Measurements from ENCODE around the gene CPSF4L. TPM values are rescaled to one million over a fixed set of nuclear protein-coding genes. Genes with fewer than 3 reads are reported as not detected.

CPSF4L gene
- polyA plus RNA-seq, 1 experiment: not detected

DNA sequence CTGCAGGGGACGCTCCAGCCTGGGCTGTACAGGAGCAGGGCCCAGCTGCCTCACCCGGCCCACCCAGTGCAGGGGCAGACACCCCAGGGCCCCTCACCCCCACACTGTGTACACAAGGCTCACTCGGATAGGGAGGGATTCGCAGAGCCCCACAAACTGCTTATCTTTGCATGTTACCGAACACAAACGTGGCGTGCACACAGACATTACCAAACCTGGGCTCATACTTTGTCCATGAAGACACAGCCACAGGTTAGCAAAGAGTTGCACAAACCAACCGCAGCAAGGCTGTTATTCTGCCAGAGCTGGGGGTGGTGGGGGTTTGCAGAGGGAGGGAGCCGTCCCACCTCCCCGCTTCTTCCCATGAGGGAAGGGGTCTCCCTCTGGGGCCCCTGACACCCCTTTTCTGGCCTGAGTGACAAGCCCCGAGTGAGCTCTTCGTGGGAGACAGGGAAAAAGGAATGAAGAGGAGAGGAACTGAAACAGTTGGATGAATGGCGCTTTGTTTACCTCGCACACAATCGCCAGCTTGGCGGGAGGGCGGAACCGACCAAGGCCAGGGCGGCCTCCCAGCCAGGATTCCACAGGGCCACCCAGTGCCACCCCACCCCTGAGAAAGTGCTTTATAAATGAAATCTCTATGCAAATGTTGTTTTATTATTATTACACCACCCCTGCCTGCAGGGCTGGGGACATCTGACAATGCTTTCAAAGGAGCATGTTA is 434 bp upstream of the CPSF4L start:
- Histone ChIP-seq H3K4me3 (ENCODE audit: low read depth, low read length) (no peak overlapping the region), H3K9me3 (ENCODE audit: control insufficient read depth, insufficient read depth, low read length) (no peaks in the 10 kb centered on the region), H3K27ac (ENCODE audit: low read depth, low read length) (no peak overlapping the region), H3K27me3 (ENCODE audit: control insufficient read depth, insufficient read depth, low read length) (no peaks in the 10 kb centered on the region)
- TF ChIP-seq, protein P1, sequence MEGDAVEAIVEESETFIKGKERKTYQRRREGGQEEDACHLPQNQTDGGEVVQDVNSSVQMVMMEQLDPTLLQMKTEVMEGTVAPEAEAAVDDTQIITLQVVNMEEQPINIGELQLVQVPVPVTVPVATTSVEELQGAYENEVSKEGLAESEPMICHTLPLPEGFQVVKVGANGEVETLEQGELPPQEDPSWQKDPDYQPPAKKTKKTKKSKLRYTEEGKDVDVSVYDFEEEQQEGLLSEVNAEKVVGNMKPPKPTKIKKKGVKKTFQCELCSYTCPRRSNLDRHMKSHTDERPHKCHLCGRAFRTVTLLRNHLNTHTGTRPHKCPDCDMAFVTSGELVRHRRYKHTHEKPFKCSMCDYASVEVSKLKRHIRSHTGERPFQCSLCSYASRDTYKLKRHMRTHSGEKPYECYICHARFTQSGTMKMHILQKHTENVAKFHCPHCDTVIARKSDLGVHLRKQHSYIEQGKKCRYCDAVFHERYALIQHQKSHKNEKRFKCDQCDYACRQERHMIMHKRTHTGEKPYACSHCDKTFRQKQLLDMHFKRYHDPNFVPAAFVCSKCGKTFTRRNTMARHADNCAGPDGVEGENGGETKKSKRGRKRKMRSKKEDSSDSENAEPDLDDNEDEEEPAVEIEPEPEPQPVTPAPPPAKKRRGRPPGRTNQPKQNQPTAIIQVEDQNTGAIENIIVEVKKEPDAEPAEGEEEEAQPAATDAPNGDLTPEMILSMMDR (IDR thresholded peaks at IDR 0.05; ENCODE audit: low read depth, low read length): no peak
- ChIA-PET CTCF (interaction anchor here (1.6 to 4.5 kb wide), 2 partner anchors 108 to 537 kb away, joined by 6 to 37 read pairs; no protein-coding TSS in a partner anchor), POLR2A (interaction anchor here (0.5 to 1.2 kb wide), 2 partner anchors 29 to 120 kb away, joined by 3 to 4 read pairs; no protein-coding TSS in a partner anchor)
- no peak for DNase-seq (ENCODE audit: low read depth, low spot score)

DNA sequence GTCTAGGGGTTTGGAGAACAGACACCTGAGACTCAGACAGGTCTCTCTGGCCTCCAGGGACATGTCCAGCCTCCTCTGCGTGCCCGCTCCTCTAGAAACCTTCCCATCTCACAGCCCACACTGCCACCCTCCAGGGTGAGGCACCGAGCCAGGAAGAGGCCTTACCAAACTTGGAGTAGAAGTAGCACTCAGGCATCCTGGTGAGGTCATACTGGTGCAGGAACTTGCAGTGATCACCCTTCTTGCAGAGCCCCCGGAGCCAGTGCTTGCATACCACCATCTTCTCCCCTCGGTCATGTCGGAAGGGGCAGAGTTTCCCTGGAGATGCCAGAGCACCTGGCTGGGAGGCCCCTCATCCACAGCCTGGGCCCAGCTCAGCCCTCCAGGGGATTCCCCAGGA is 4.2 kb downstream of the CPSF4L start:
- TF ChIP-seq, protein P1 (IDR thresholded peaks at IDR 0.05; ENCODE audit: low read depth, low read length): no peak
- Histone ChIP-seq H3K9me3 (ENCODE audit: control insufficient read depth, insufficient read depth, low read length) (no peaks in the 10 kb centered on the region), H3K4me3 (ENCODE audit: low read depth, low read length) (no peak overlapping the region), H3K27me3 (ENCODE audit: control insufficient read depth, insufficient read depth, low read length) (no peaks in the 10 kb centered on the region), H3K27ac (ENCODE audit: low read depth, low read length) (no peak overlapping the region)
- POLR2A ChIA-PET: no interaction called here
- CTCF ChIA-PET: interaction anchor here (0.8 to 14.3 kb wide), 2 partner anchors 109 to 131 kb away, joined by 3 to 449 read pairs; no protein-coding TSS in a partner anchor
- no peak for DNase-seq (ENCODE audit: low read depth, low spot score)

DNA sequence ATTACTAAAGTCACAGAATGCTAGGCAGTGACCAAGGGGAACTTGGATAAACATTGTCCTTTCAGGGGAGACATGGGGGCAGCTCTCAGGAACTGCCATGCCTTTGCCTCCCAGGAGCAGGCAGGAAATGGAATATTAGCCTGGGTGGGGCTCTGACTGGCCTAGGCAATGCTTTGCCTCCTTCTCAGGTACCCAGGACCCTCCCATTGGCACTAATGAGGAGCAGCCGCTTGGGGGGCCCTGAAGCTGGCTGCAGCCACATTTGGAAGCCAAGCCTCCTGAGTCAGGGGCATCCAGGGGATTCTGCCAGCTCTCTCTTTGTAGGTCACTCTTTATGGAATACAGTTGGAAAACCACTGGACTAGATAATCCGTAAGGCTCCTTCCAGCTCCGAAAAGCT is 5.5 kb downstream of the CPSF4L start:
- DNase-seq (ENCODE audit: low read depth, low spot score): no peak
- Histone ChIP-seq H3K27ac (ENCODE audit: low read depth, low read length) (no peak overlapping the region), H3K4me3 (ENCODE audit: low read depth, low read length) (no peak overlapping the region), H3K9me3 (ENCODE audit: control insufficient read depth, insufficient read depth, low read length) (no peaks in the 10 kb centered on the region), H3K27me3 (ENCODE audit: control insufficient read depth, insufficient read depth, low read length) (no peaks in the 10 kb centered on the region)
- CTCF ChIA-PET: interaction anchor here (0.9 to 14.3 kb wide), 22 partner anchors 9 to 921 kb away, joined by 3 to 449 read pairs (median 9); partner anchors contain the start of gene CDC42EP4
- TF ChIP-seq, protein P1 (IDR thresholded peaks at IDR 0.05; ENCODE audit: low read depth, low read length): no peak
- POLR2A ChIA-PET: interaction anchor here (0.9 kb wide), 1 partner anchor 113 kb away, joined by 3 read pairs; no protein-coding TSS in a partner anchor

DNA sequence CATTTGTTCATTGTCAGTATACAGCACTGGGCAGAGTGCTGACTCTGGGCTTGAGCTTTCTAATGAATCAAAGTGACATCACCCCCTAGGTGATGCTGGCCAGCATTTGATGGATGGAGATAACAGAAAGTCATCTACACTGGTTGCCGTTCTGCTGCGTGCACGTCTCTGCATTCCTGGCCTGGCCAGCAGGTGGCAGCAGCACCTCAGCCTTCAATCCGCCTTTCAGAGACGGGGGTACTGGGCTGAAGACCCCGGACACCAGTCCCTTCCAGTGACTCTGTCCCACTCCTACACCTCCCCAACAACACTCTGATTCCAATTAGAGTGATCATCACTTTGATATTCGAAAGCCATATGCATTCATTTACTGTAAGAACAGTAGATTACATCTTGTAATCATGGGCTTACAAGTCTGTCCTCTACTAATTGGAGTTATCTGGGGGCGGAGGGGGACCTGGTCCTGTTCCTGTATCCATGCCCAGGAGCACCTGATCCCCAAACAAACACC is 6.0 kb downstream of the CPSF4L start:
- Histone ChIP-seq H3K4me3 (ENCODE audit: low read depth, low read length) (no peak overlapping the region), H3K27ac (ENCODE audit: low read depth, low read length) (no peak overlapping the region), H3K27me3 (ENCODE audit: control insufficient read depth, insufficient read depth, low read length) (no peaks in the 10 kb centered on the region), H3K9me3 (ENCODE audit: control insufficient read depth, insufficient read depth, low read length) (no peaks in the 10 kb centered on the region)
- POLR2A ChIA-PET: no interaction called here
- no peak for DNase-seq (ENCODE audit: low read depth, low spot score)
- CTCF ChIA-PET: interaction anchor here (0.5 to 14.3 kb wide), 50 partner anchors 10 to 922 kb away, joined by 3 to 449 read pairs (median 4); partner anchors contain the start of gene CDC42EP4
- TF ChIP-seq, protein P1 (IDR thresholded peaks at IDR 0.05; ENCODE audit: low read depth, low read length): peak; percentile 97

DNA sequence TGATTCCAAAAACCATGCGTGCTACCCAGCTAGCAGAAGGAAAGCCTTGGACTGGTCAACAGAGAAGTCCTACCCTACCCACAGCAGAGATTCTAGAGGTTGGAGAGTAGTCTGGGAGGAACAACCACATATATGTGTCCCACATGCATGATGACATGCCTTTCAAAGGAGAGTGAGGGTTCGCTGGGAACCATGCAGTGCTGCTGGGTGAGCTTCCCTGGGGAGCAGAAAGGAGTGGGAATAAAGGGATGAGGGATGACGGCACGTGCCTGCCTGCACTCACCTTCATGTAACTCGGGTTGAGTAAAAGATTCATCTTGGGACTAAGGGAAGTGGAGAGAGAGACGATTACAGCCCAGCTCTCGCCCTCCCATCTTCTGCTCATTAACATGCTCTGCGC is 9.8 kb downstream of the CPSF4L start:
- Histone ChIP-seq H3K27me3 (ENCODE audit: control insufficient read depth, insufficient read depth, low read length) (no peaks in the 10 kb centered on the region), H3K4me3 (ENCODE audit: low read depth, low read length) (no peak overlapping the region), H3K27ac (ENCODE audit: low read depth, low read length) (no peak overlapping the region), H3K9me3 (ENCODE audit: control insufficient read depth, insufficient read depth, low read length) (no peaks in the 10 kb centered on the region)
- TF ChIP-seq, protein P1 (IDR thresholded peaks at IDR 0.05; ENCODE audit: low read depth, low read length): no peak
- POLR2A ChIA-PET: no interaction called here
- no peak for DNase-seq (ENCODE audit: low read depth, low spot score)
- CTCF ChIA-PET: interaction anchor here (14.3 kb wide), 1 partner anchor 114 kb away, joined by 449 read pairs; no protein-coding TSS in a partner anchor
